ENCODE data around the gene LGALS9.
"Not testable (repeated sequence)": the region's sequence is repeated elsewhere in the genome, so short reads cannot be mapped to it uniquely, and the experiment has no call there.

LGALS9 gene

GRCh38 chr17:27686322-27686721 is 55.3 kb downstream of the LGALS9 start:
- H3K36me3 Mint-ChIP-seq (ENCODE audit: low read depth); H3K27ac Mint-ChIP-seq; H3K27me3 Mint-ChIP-seq (ENCODE audit: low read depth); DNase-seq (ENCODE audit: low spot score); H3K4me1 Mint-ChIP-seq (ENCODE audit: low read depth); H3K4me3 Mint-ChIP-seq: not testable (repeated sequence)
- H3K9me3 Mint-ChIP-seq = peaks cover 15% of the 10 kb centered on the region

- H3K36me3 Mint-ChIP-seq (ENCODE audit: low read depth) = no peaks in the 10 kb centered on the region
- H3K27me3 Mint-ChIP-seq (ENCODE audit: low read depth) = peaks cover 5% of the 10 kb centered on the region
- no peaks in the 10 kb centered on the region for H3K4me1 Mint-ChIP-seq (ENCODE audit: low read depth)
- no peak for DNase-seq (ENCODE audit: low spot score)
- no peak overlapping the region for H3K27ac Mint-ChIP-seq
- no peak overlapping the region for H3K4me3 Mint-ChIP-seq
- peaks cover 28% of the 10 kb centered on the region for H3K9me3 Mint-ChIP-seq
Observed at GRCh38 chr17:27690882-27691281, 59.9 kb downstream of the LGALS9 start.

DNA sequence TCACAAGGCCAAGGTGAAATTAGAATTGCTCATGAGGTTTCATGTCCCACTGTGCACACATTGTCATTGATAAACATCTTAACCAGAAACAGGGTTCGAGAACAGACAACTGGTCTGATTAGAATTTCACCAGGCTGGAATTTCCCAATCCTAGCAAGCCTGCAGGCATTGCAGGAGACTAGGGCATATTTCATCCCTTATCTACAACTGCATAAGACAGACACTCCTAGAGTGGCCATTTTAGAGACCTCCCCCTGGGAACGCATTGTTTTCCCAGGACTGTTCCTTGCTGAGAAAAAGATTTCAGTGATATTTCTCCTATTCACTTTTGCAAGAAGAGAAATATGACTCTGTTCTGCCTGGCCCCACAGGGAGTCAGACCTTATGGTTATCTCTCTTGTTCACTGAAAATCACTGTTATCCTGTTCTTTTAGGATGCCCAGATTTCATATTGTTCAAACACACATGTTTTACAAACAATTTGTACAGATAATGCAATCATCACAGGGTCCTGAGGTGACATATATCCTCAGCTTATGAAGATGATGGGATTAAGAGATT is 64.3 kb downstream of the LGALS9 start:
- not testable (repeated sequence) for H3K4me3 Mint-ChIP-seq; DNase-seq (ENCODE audit: low spot score); H3K36me3 Mint-ChIP-seq (ENCODE audit: low read depth); H3K27me3 Mint-ChIP-seq (ENCODE audit: low read depth); H3K4me1 Mint-ChIP-seq (ENCODE audit: low read depth); H3K27ac Mint-ChIP-seq
- peaks cover 48% of the 10 kb centered on the region for H3K9me3 Mint-ChIP-seq
